ENCODE data around the gene TMEM9. TPM values are rescaled to one million over a fixed set of nuclear protein-coding genes. Genes with fewer than 3 reads are reported as not detected.

Gene TMEM9
- total RNA-seq, 1 experiment from 2014 or later, result 435 TPM

DNA sequence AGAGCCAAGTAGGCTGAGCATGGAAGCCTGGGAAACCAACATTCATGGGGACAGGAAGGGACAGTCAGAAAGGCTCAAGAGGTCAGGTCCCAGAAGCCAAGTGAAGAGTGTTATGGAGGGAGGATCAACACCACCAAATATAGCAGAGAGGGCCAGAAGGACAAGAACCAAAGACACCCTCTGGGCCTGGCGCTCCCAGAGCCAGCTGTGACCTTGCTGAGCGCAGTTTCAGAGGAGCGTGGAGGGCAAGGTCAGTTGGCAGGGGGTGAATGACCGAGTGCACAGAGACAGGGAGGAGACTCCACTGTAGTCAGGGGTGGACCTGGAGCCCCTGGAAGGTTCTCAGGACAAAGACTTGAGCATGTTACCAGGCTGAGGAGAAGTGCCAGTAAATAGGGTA, 22.9 kb downstream of the TMEM9 start:
- CTCF ChIA-PET, result no interaction called here
- Histone ChIP-seq H3K9me3 (ENCODE audit: low read length) (no peaks in the 10 kb centered on the region), H3K79me2 (ENCODE audit: low read length) (no peaks in the 10 kb centered on the region), H2AFZ (ENCODE audit: low read length) (no peak overlapping the region), H4K20me1 (ENCODE audit: low read length) (no peaks in the 10 kb centered on the region), H3K27ac (ENCODE audit: low read length) (no peak overlapping the region), H3F3A (ENCODE audit: low read length, unreplicated experiment) (no peaks in the 10 kb centered on the region), H3K9ac (ENCODE audit: low read length) (no peak overlapping the region), H3K4me2 (ENCODE audit: low read length) (no peak overlapping the region), H3K4me3 (ENCODE audit: low read length) (no peak overlapping the region), H3K36me3 (ENCODE audit: low read depth, low read length) (peaks cover 24% of the 10 kb centered on the region; the same call in 1 of the 2 replicates), H3K9me2 (replicated peaks; ENCODE audit: low read length) (no peaks in the 10 kb centered on the region), H3K4me1 (ENCODE audit: insufficient read depth, low read length) (peaks cover 13% of the 10 kb centered on the region), H3K27me3 (ENCODE audit: low read length) (no peaks in the 10 kb centered on the region)
- ATAC-seq, result no peak
- no peak for TF ChIP-seq EZH2phosphoT487 (IDR thresholded peaks at IDR 0.05; ENCODE audit: borderline replicate concordance, low read length)
- TF ChIP-seq EZH2 (IDR thresholded peaks at IDR 0.05; ENCODE audit: low read length, unreplicated experiment), result no peak
- no peak for TF ChIP-seq CTCF (conservative IDR thresholded peaks at IDR 0.05; ENCODE audit: low read depth, low read length)
- BruUV-seq (replicated peaks), result no TSS peak
- POLR2A ChIA-PET (ENCODE audit: unreplicated experiment), result no interaction called here
- intact Hi-C loops (cut with micrococcal nuclease), result no loop called here
- DNase-seq, result no peak

- Histone ChIP-seq H3K4me1 (ENCODE audit: insufficient read depth, low read length) (peaks cover 23% of the 10 kb centered on the region), H3F3A (ENCODE audit: low read length, unreplicated experiment) (no peaks in the 10 kb centered on the region), H3K79me2 (ENCODE audit: low read length) (no peaks in the 10 kb centered on the region), H3K9me2 (replicated peaks; ENCODE audit: low read length) (no peaks in the 10 kb centered on the region), H3K4me2 (ENCODE audit: low read length) (no peak overlapping the region), H3K27ac (ENCODE audit: low read length) (no peak overlapping the region), H4K20me1 (ENCODE audit: low read length) (no peaks in the 10 kb centered on the region), H3K27me3 (ENCODE audit: low read length) (no peaks in the 10 kb centered on the region), H3K9me3 (ENCODE audit: low read length) (no peaks in the 10 kb centered on the region), H3K4me3 (ENCODE audit: low read length) (no peak overlapping the region), H2AFZ (ENCODE audit: low read length) (no peak overlapping the region), H3K9ac (ENCODE audit: low read length) (no peak overlapping the region), H3K36me3 (ENCODE audit: low read depth, low read length) (no peaks in the 10 kb centered on the region; the same call in 1 of the 2 replicates)
- no TSS peak for BruUV-seq (replicated peaks)
- DNase-seq, result no peak
- ChIA-PET CTCF (no interaction called here), POLR2A (ENCODE audit: unreplicated experiment) (interaction anchor here (0.6 kb wide), 1 partner anchor 471 kb away, joined by 5 read pairs; no protein-coding TSS in a partner anchor)
- no peak for ATAC-seq
- intact Hi-C loops (cut with micrococcal nuclease), result loop anchor here (5.0 kb wide), 1 partner anchor 218 kb away; no protein-coding TSS in a partner anchor
- TF ChIP-seq CTCF (conservative IDR thresholded peaks at IDR 0.05; ENCODE audit: low read depth, low read length) (no peak), EZH2phosphoT487 (IDR thresholded peaks at IDR 0.05; ENCODE audit: borderline replicate concordance, low read length) (no peak), EZH2 (IDR thresholded peaks at IDR 0.05; ENCODE audit: low read length, unreplicated experiment) (no peak)
Measured at GRCh38 chr1:201128962-201129361, 25.3 kb downstream of the TMEM9 start.

- ChIA-PET CTCF (no interaction called here), POLR2A (ENCODE audit: unreplicated experiment) (no interaction called here)
- Histone ChIP-seq H3K36me3 (ENCODE audit: low read depth, low read length) (no peaks in the 10 kb centered on the region), H2AFZ (ENCODE audit: low read length) (no peak overlapping the region), H3K9me3 (ENCODE audit: low read length) (no peaks in the 10 kb centered on the region), H3K4me3 (ENCODE audit: low read length) (no peak overlapping the region), H3K27me3 (ENCODE audit: low read length) (no peaks in the 10 kb centered on the region), H3K4me2 (ENCODE audit: low read length) (no peak overlapping the region), H3K79me2 (ENCODE audit: low read length) (no peaks in the 10 kb centered on the region), H3F3A (ENCODE audit: low read length, unreplicated experiment) (no peaks in the 10 kb centered on the region), H3K4me1 (ENCODE audit: insufficient read depth, low read length) (peaks cover 28% of the 10 kb centered on the region), H3K9ac (ENCODE audit: low read length) (no peak overlapping the region), H3K9me2 (replicated peaks; ENCODE audit: low read length) (no peaks in the 10 kb centered on the region), H4K20me1 (ENCODE audit: low read length) (no peaks in the 10 kb centered on the region), H3K27ac (ENCODE audit: low read length) (no peak overlapping the region)
- ATAC-seq (no peak), DNase-seq (no peak)
- TF ChIP-seq EZH2phosphoT487 (IDR thresholded peaks at IDR 0.05; ENCODE audit: borderline replicate concordance, low read length) (no peak), CTCF (conservative IDR thresholded peaks at IDR 0.05; ENCODE audit: low read depth, low read length) (no peak), EZH2 (IDR thresholded peaks at IDR 0.05; ENCODE audit: low read length, unreplicated experiment) (no peak)
- no TSS peak for BruUV-seq (replicated peaks)
- intact Hi-C loops (cut with micrococcal nuclease), result loop anchor here (5.0 kb wide), 1 partner anchor 219 kb away; no protein-coding TSS in a partner anchor
Measured at GRCh38 chr1:201128476-201128875, 25.8 kb downstream of the TMEM9 start.
